Heart left ventricle (tissue), 13 donors: ENCODE measurements around the gene FLII.

Experiments
- CTCF ChIP-seq, 12 donors: fragments of 200-600 bp; sonication (generic) in 4 of 12; IDR thresholded peaks; one replicate each; pipeline versions ENCODE4 v1.5.0 to v1.8.0; 2018 to 2022; ENCODE audit warnings: antibody characterized with exemption in 12 of 12, mild to moderate bottlenecking in 5 of 12
- POLR2A ChIP-seq, 2 donors: fragments of 450-650 bp; IDR thresholded peaks; one replicate each; pipeline ENCODE4 v1.6.1; 2017; ENCODE audit warnings: antibody characterized with exemption in 2 of 2, mild to moderate bottlenecking in 2 of 2, moderate library complexity in 2 of 2
- donor health status: ischemic (EF 13 %, LVEDD 7.1; RV severe dilation, severe dysfunction).
- donor health status: DM: no; HTN: yes; CAD: no.
- donor health status: DM: no; HTN: no; CAD: no.
- donor health status: ischemic (EF 25% LVEDD 6.9; RV normal size, moderate dysfunction).
- donor health status: ischemic (EF 25% LVEDD 5.7; RV mildly dilated, moderate dysfunction).
- donor health status: ischemic (EF 35%, LVEDD 5.7; RV mildly dilated, moderate dysfunction).
- donor health status: nonischemic (EF 11% LVEDD 7.7; RV severe dilation, severe dysfunction).
- donor health status: DM: yes; HTN: yes; CAD: no.
- donor health status: PGD.
- donor health status: ischemic (EF 29% LVEDD 5.4; RV normal size, mild dysfunction).
- donor health status: nonischemic (EF 23%, LVEDD 6.1; RV moderate dilation, normal function).

- TF ChIP-seq CTCF (IDR thresholded peaks at IDR 0.05) (no peak), POLR2A (IDR thresholded peaks at IDR 0.05) (no peak)
Observed at GRCh38 chr17:18208092-18208491, 50.4 kb downstream of the FLII start.
